ENCODE results near the gene AIP. TPM values are rescaled to one million over a fixed set of nuclear protein-coding genes. Genes with fewer than 3 reads are reported as not detected.
"Not testable (repeated sequence)": the region's sequence is repeated elsewhere in the genome, so short reads cannot be mapped to it uniquely, and the experiment has no call there.

Gene AIP
- total RNA-seq, 6 experiments from 2014 or later, result 53.0 to 59.4 (median 55.1) TPM

DNA sequence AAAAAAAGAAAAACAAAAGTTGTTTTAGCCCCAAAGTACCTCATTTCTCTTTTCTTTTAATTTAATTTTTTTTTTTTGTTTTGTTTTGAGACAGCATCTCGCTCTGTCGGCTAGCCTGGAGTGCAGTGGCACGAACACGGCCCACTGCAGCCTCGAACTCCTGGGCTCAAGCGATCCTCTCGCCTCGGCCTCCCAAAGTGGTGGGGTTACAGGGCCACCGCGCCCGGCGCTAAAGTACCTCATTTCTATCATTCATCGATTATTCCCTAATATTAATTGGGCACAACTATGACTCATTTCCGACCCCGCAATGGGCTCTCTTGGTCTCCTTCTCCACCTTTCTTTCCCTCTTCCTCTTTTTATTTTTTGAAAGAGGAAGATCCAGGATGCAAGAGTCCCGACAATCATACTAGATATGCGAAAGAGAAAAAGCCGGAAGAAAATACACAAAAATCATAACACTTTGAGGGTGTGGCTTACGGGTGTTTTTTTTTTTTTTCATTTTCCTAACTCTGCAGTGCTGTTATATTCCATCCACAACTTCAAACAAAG lies 475 bp upstream of the AIP start:
- no peak for DNase-seq
- Mint-ChIP-seq H3K9me3 (peaks cover 5% of the 10 kb centered on the region; the same call in 1 of the 2 replicates), H3K36me3 (ENCODE audit: low read depth) (peaks cover 17% of the 10 kb centered on the region), H3K4me3 (peak overlapping the region; percentile 98), H3K4me1 (ENCODE audit: low read depth) (peaks cover 38% of the 10 kb centered on the region), H3K27ac (peak overlapping the region; percentile 99), H3K27me3 (ENCODE audit: insufficient read depth) (peaks cover 2% of the 10 kb centered on the region)
- TF ChIP-seq, protein P1, sequence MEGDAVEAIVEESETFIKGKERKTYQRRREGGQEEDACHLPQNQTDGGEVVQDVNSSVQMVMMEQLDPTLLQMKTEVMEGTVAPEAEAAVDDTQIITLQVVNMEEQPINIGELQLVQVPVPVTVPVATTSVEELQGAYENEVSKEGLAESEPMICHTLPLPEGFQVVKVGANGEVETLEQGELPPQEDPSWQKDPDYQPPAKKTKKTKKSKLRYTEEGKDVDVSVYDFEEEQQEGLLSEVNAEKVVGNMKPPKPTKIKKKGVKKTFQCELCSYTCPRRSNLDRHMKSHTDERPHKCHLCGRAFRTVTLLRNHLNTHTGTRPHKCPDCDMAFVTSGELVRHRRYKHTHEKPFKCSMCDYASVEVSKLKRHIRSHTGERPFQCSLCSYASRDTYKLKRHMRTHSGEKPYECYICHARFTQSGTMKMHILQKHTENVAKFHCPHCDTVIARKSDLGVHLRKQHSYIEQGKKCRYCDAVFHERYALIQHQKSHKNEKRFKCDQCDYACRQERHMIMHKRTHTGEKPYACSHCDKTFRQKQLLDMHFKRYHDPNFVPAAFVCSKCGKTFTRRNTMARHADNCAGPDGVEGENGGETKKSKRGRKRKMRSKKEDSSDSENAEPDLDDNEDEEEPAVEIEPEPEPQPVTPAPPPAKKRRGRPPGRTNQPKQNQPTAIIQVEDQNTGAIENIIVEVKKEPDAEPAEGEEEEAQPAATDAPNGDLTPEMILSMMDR (IDR thresholded peaks at IDR 0.05), result no peak

DNA sequence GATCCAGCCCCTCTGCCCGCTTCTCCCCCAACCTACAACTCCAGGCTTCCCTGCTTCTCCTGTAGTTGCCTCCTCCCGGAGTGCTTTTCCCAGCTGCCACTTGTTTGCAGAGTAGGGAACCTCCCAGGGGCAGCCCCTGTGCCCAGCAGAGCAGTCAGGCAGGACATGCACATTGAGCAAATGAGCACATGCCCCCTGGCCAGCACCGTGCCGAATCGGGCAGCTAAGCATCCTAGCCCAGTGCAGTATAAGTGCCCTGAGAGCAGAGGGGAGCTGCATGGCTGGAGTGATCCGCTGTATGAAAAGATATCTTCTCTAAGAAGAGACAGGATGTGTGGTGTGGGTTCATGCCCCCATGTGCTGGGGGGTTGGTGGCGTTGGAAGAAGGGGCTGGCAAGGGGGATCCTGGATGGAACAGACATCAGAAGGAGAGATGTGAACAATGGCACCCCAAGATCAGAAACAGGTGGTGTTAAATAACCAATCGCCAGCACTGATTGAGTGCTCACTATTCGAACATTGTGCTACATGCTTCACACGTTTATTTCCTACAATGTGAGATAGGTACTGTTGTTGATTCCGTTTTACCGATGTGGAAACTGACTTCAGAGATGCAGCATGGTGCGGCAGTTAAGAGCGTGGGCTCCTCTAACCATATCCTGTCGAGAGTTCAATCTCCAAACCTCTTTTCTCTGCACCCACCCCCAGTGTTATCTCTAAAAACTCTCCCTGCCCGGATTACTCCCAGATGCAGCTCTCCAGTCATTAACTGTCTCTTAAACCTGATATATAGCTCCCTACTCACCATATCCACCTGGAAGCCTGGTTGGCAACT lies 1.2 kb downstream of the AIP start:
- peak overlapping the region; percentile 30 for H3K4me3 Mint-ChIP-seq
- peaks cover 38% of the 10 kb centered on the region for H3K4me1 Mint-ChIP-seq (ENCODE audit: low read depth)
- peaks cover 5% of the 10 kb centered on the region; the same call in 1 of the 2 replicates for H3K9me3 Mint-ChIP-seq
- peaks cover 24% of the 10 kb centered on the region for H3K36me3 Mint-ChIP-seq (ENCODE audit: low read depth)
- peaks cover 2% of the 10 kb centered on the region for H3K27me3 Mint-ChIP-seq (ENCODE audit: insufficient read depth)
- TF ChIP-seq, protein P1 (IDR thresholded peaks at IDR 0.05), result no peak
- DNase-seq, result no peak
- H3K27ac Mint-ChIP-seq, result 0 out of 2 replicates have a peak overlapping the region, but pooled peaks have one; percentile 16

DNA sequence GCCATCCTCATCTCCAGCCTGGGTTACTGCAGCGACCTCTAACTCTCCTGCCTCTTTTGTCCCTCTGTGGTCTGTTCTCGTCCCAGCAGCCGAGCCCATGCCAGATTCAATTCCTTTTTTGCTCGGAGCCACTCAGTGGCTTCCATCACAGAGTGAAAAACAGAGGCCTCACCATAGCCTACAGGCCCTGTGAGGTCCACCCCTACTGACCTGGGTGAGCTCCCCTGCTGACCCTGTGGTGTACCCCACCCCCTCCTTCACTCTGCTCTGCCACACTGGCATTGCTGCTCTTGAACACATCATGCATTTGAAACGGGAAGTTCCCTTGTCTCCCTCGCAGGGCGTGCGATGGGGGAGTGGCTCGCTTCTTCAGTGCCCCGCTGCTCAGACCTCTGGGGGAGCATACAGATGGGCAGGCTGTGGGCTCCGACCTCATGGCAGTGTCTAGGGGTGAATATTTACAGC lies 2.1 kb downstream of the AIP start:
- Mint-ChIP-seq H3K27ac (no peak overlapping the region; the same call in 1 of the 2 replicates), H3K36me3 (ENCODE audit: low read depth) (peaks cover 24% of the 10 kb centered on the region), H3K27me3 (ENCODE audit: insufficient read depth) (peaks cover 7% of the 10 kb centered on the region), H3K4me3 (peak overlapping the region; percentile 7; the same call in 1 of the 2 replicates), H3K9me3 (peaks cover 5% of the 10 kb centered on the region; the same call in 1 of the 2 replicates), H3K4me1 (ENCODE audit: low read depth) (peaks cover 38% of the 10 kb centered on the region)
- no peak for DNase-seq
- TF ChIP-seq, protein P1 (IDR thresholded peaks at IDR 0.05), result no peak

DNA sequence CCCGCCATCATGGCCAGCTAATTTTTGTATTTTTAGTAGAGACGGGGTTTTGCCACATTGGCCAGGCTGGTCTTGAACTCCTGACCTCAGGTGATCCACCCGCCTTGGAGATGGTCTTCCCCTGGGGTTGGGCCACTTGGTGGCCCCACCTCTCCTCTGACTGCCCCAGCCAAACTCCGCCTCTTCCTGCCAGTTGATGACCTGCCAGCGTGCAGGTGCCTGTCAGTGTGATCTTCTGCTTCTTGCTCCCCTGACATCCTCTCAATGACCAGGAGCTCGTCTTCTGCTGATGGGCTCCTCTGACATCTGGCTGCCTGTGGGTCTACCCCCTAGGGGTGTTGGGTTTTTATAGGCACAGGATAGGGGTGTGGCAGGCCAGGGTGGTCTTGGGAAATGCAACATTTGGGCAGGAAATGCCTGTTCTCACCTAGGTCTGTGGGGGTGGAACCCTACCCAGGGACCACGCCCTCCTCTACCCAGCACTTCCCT lies 3.1 kb downstream of the AIP start:
- peaks cover 24% of the 10 kb centered on the region for H3K36me3 Mint-ChIP-seq (ENCODE audit: low read depth)
- H3K4me3 Mint-ChIP-seq, H3K27ac Mint-ChIP-seq: not testable (repeated sequence)

DNA sequence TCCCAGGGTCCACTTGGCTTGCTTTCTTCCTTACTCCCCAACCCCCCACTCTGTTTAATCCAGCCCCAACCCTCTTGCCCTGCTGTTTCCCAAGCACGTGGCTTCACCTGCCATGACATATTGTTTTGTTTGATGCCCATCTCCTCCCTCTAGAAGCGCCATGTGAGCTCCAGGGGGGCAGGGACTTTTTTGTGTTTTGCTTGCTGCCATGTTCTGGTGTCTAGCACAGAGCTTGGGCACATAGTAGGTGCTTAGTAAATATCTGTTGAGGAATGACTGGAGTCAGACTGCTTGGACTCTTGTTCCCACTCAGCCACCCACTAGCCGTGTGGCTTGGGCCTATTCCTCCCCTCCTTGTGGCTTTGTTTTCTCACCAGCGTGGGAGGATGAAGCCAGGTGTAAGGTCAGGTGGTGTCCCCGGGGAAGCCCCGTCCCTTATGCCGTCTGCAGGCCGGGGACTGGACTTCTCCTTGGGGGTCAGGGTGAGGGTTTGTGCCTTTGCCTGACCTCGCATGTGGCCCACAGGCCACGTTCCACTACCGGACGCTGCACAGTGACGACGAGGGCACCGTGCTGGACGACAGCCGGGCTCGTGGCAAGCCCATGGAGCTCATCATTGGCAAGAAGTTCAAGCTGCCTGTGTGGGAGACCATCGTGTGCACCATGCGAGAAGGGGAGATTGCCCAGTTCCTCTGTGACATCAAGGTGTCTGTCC lies 3.8 kb downstream of the AIP start:
- Mint-ChIP-seq H3K36me3 (ENCODE audit: low read depth) (peaks cover 24% of the 10 kb centered on the region), H3K4me1 (ENCODE audit: low read depth) (peaks cover 38% of the 10 kb centered on the region), H3K9me3 (peaks cover 5% of the 10 kb centered on the region; the same call in 1 of the 2 replicates), H3K27me3 (ENCODE audit: insufficient read depth) (peaks cover 5% of the 10 kb centered on the region; the same call in 1 of the 2 replicates), H3K27ac (no peak overlapping the region), H3K4me3 (no peak overlapping the region)
- TF ChIP-seq, protein P1 (IDR thresholded peaks at IDR 0.05), result no peak
- no peak for DNase-seq

More for the DNA sequence above, 3.1 kb downstream of the AIP start:
- not testable (repeated sequence) for H3K27me3 Mint-ChIP-seq (ENCODE audit: insufficient read depth); DNase-seq; H3K9me3 Mint-ChIP-seq
- peaks cover 38% of the 10 kb centered on the region for H3K4me1 Mint-ChIP-seq (ENCODE audit: low read depth)
